SKM-1 treated with dmso at 0.1 percent for 144 hours (cell line): Measurements from ENCODE around the gene CDH4.
"Not testable (repeated sequence)": the region's sequence is repeated elsewhere in the genome, so short reads cannot be mapped to it uniquely, and the experiment has no call there.

Experiments
- DNase-seq: peaks from one replicate; lab custom pipeline; 2025; ENCODE audit not compliant: unreplicated experiment; lab: John Stamatoyannopoulos, UW

The CDH4 gene

DNA sequence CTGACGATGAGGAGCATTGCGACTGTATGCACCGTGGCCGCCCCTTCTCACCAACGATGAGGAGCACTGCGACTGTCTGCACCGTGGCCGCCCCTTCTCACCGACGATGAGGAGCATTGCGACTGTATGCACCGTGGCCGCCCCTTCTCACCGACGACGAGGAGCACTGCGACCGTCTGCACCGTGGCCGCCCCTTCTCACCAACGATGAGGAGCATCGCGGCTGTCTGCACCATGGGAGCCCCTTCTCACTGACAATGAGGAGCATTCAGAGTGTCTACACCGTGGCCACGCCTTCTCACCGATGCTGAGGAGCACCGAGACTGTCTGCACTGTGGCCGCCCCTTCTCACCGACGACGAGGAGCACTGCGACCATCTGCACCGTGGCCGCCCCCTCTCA is 692.9 kb downstream of the CDH4 start:
- DNase-seq: not testable (repeated sequence)

DNA sequence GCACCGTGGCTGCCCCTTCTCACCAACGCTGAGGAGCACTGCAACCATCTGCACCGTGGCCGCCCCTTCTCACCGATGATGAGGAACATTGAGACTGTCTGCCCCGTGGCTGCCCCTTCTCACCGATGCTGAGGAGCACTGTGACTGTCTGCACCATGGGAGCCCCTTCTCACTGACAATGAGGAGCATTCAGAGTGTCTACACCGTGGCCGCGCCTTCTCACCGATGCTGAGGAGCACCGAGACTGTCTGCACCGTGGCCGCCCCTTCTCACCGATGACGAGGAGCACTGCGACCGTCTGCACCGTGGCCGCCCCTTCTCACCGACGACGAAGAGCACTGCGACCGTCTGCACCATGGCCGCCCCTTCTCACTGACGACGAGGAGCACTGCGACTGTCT is 693.4 kb downstream of the CDH4 start:
- DNase-seq: not testable (repeated sequence)

DNA sequence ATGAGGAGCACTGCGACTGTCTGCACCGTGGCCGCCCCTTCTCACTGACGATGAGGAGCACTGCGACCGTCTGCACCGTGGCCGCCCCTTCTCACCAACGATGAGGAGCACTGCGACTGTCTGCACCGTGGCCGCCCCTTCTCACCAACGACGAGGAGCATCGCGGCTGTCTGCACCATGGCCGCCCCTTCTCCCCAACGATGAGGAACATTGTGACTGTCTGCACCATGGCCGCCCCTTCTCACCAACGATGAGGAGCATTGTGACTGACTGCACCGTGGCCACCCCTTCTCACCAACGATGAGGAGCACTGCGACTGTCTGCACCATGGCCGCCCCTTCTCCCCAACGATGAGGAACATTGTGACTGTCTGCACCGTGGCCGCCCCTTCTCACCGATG is 696.0 kb downstream of the CDH4 start:
- DNase-seq: not testable (repeated sequence)

DNA sequence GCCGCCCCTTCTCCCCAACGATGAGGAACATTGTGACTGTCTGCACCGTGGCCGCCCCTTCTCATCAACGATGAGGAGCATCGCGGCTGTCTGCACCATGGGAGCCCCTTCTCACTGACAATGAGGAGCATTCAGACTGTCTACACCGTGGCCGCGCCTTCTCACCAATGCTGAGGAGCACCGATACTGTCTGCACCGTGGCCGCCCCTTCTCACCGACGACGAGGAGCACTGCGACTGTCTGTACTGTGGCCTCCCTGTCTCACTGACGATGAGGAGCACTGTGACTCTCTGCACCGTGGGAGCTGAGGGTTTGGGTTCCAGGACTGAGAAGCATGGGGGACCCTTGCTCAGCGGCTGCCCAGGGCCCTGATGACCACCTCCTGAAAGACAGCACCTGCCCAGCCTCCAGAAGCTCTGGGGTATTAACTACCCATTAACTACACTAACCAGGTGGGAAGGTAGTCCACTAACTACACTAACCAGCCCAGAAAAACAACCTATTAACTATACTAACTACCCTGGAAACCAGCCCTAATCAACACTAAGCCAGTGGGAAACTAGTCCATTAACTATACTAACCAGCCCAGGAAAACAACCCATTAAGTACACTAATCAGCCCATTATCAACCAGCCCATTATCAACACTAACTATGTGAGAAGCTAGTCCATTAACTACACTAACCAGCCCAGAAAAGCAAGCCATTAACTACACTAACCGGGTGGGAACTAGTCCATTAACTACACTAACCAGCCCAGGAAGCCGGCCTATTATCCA is 696.7 kb downstream of the CDH4 start:
- DNase-seq: no peak

DNA sequence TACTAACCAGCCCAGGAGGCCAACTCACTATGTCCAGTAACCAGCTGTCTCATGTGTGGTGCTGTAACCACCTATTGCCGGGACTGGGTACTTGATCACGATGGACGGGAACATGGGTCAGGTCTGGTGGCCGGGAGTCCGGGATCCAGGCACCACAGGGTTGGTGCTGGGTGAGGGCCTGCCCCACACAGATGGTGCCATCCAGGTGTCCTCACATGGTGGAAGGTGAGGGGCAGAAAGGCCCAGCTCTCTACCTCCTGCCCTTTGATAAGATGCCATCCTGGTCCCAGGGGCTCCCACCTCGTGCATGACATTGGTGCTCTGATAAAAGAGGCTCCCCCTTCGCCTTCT is 697.3 kb downstream of the CDH4 start:
- no peak for DNase-seq

DNA sequence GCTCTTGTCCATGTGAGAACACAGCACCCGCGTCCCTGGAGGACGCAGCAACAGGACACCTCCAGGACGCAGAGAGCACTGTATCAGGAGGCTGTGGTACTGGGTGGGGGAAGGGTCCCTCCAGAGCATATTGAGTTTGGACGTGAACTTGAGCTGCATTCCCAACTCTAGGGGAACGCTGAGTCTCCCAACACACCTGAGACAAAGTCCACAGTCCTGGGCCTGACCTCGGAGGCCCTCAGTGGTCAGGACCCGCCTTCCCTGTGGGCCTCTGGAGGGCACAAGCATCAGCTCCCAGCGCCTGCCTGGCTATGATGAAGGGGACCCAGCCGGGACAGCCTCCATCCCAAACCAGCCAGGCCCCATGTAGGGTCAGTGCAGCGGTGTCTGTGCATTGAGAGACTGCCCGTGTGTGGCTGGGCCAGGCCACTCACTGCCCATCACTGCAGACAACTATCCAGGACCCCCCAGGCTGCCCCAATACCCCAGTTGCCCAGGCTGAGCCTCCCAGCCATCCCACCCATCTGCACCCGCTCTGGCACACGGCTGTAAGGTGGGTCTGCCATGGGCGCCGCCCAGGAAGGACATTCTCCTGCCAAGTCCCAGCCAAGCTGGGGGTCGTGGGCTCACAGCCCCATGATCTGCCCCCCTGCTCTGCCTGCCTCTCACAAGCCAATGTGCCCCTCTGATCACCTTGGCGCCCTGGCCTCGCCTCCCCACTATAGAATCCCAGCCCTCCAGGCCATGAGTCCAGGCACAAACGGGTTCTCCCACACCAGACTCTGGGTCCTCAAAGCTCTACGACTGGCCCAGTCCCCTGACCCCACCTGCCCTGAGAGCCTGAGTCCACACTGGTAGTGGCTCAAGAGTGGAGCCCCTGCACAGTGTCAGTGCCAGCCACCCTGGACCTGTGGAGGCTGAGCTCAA is 697.9 kb downstream of the CDH4 start:
- no peak for DNase-seq

DNA sequence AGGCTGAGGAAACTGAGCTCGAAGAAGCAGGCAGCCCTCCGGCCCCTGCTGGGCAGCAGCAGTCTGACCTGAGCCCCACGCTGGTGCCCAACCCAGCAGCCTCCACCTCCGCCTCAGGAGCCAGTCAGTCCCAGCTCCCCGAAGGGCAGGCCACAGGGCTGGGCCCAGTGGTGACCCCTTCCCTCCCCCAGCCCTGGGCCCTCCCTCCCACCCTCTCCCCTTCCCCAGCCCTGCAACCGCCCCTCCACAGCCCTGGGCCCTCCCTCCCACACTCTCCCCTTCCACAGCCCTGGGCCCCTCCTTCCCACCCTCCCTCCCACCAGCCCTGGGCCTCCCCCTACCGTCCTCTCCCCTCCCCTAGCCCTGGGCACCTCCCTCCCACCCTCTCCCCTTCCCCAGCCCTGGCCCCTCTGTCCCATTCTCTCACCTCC is 698.6 kb downstream of the CDH4 start:
- no peak for DNase-seq

DNA sequence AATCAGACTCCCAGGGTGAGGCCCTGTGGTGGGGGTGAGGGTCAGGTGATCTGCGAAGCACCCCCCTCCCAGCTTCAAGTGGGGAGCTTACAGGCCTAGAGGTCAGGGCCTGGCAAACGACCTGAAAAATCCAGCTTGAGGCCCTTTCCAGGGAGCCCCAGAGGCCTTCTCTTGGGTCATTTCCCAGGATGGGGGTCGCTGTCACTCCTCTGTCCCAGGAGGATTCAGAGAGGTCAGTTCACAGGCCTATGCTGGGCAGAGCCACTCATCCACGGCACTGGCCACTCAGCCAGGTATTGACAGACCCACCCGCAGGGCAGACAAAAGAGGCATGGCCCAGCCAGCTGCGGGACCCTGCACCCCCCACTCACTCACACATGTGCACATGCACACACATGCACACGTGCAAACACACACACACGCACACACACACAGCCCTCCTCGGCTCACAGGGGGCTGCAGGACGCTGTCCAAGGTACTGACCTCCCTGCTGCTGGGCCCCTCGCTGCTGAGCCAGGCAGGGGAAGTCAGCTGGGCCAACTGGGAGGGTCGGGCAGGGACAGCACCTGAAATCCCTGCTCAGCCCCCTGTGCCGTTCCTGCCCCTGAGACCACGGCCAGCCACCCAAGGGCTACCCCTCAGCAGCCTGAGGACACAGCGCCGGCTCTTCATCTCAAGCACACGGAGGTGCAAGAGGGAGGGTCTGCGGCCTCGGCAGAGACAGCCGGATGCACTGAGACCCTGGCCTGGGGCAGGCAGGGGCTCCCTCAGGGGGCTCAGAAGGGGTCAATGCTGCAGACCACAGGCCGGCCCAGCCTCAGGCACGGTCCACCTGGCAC is 699.9 kb downstream of the CDH4 start:
- no peak for DNase-seq

DNA sequence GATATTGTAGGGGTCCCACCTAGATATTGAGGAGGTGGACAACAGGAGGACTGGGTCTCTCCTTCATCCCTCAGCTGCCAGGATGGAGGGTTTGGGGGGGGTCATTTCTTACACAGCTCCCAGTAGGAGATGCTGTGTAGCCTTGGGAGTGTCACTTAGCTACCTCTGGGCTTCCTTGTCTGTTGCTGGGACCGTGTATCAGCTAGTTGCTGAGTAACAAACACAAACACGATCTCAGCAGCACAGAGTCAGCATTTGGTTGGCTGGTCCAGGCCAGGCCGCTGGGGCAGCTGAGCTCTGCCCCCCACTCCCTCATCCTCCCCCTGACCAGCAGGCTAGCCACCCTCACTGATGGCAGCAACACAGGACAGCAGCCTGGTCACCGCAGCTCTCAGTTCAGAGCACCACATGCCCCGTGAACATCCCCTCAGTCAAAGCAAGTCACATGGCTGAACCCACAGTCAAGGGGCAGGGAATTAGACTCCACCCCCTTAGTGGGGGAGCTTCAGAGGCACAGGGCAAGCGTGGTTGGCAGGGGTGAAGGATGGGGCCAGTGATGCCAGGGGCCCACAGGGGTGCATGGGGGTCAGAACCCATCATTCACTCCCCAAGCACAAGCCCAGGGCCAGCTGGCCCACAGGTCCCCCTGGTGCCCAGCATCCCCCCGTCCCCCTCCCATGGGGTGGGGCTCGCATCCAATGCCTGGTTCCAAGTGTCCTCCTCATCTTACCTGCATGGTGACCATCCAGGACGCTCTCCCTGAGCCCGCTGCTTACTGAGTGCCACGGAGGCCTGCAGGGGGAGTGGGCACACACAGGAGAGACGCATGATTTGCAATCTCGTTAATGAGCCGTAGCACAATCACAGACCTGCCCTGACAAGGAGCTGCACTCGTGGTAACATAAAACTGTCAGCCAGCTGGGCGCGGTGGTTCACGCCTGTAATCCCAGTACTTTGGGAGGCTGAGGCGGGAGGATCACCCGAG is 701.3 kb downstream of the CDH4 start:
- no peak for DNase-seq

DNA sequence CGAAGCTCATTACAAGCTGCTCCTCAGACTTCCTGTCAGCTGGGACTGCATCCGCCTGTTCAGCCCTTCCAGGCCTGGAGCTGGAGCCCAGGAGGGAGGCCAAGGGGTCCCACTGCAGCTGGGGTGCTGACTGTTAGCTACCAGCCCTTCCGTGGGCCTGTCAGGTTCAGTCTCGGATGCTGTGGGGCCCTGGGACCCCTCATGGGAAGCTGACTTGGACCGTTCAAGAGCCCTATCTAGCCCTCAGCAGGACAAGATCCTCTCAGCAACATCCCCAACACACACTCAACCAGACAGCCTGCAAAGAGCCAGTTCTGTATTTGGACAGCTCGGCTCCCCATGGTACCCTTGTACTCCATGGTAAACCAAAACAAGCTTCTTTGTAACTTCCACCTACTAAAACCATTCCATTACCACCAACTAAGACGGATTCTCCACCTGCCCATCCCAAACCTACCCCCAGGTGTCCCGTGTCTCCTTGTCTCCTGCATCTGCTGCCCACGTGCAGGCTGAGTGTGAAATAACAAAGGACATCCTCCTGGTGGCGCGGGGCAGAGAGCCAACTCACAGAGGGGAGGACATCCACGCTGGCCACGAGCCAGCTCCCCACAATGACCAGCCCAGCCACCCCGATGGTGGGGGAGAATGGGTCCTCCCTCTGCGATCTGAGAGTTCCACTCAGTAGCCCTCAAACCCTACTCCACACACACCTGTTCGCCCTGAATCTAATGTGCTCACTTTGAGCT is 702.4 kb downstream of the CDH4 start:
- no peak for DNase-seq

DNA sequence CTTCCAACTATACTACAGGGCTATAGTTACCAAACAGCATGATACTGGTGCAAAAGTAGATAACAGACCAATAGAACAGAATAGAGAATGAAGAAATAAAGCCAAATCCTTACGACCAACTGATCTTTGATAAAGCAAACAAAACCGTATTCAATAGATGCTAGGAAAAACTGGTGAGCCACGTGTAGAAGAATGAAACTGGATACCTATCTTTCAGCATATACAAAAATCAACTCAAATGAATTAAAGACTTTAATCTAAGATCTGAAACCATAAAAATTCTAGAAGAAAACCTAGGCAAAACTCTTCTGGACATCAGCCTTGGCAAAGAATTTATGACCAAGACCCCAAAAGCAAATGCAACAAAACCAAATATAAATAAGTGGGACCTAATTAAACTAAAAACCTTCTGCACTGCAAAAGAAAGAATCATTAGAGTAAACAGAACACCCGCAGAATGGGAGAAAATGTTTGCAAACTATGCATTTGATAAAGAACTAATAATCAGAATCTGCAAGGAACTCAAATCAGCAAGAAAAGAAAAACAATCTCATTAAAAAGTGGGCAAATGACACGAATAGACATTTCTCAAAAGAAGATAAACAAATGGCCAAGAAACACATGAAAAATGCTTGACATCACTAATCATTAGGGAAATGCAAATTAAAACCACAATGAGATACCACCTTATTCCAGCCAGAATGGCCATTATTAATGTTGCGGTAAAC is 703.8 kb downstream of the CDH4 start:
- no peak for DNase-seq

DNA sequence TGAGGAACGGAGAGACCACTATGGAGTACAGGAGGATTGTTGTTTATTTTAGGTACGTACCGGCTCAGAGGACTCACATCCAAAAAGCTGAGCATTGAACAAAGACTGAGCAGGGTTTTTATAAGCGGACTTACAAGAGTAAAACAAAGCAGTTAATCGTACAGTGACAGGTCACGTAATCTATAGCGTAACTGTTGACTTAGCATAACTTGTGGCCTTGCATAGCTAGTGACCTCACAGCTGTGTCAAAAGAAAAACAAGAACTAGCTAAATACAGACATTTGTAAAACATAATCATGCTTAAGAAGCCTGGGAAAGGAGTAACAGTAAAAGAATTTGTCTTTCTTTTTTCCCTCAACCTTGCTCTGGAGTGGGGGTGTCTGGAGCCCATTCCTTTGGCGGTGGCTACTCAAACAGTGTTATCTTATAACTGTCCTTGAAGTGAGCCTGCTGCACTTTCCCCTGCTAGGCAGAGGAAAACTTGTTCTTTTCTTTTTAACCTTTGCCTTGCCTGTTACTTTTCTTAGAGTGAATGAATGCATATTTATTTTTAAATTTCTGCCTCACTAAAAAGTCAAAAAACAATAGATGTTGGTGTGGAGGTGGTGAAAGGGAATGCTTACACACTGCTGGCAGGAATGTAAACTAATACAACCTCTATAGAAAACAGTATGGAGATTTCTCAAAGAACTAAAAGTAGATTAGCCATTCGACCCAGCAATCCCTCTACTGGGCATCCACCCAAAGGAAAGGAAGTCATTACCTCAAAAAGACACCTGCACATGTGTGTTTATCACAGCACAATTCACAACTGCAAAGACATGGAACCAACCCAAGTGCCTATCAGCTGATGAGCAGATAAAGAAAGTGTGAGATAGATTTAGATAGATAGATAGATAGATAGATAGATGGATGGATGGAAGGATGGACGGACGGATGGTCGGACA is 704.6 kb downstream of the CDH4 start:
- no peak for DNase-seq

DNA sequence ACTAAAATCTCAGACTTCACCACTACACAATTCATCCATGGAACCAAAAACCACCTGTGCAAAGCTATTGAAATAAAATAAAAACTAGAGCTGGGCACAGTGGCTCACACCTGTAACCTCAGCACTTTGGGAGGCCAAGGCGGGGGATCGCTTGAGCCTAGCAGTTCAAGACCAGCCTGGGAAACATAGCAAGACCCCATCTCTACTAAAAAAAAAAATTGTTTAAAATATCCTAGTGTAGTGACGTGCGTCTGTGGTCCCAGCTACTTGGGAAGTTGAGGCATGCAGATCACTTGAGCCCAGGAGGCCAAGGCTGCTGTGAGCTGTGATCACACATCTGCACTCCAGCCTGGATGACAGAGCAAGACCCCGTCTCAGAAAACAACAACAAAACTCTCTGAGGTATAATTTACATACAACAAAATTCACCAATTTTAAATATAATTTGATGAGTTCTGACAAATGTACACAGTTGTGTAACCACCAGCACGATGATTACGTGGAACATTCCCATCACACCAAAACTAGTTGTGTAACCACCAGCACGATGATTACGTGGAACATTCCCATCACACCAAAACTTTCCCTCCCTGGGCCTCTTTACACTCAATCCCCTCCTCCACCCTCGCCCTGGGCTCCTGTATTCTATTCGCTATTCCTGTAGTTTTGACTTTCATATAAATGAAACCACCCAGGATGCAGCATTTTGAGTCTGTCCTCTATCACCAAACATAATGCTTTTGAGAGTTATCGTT is 706.1 kb downstream of the CDH4 start:
- DNase-seq: no peak

DNA sequence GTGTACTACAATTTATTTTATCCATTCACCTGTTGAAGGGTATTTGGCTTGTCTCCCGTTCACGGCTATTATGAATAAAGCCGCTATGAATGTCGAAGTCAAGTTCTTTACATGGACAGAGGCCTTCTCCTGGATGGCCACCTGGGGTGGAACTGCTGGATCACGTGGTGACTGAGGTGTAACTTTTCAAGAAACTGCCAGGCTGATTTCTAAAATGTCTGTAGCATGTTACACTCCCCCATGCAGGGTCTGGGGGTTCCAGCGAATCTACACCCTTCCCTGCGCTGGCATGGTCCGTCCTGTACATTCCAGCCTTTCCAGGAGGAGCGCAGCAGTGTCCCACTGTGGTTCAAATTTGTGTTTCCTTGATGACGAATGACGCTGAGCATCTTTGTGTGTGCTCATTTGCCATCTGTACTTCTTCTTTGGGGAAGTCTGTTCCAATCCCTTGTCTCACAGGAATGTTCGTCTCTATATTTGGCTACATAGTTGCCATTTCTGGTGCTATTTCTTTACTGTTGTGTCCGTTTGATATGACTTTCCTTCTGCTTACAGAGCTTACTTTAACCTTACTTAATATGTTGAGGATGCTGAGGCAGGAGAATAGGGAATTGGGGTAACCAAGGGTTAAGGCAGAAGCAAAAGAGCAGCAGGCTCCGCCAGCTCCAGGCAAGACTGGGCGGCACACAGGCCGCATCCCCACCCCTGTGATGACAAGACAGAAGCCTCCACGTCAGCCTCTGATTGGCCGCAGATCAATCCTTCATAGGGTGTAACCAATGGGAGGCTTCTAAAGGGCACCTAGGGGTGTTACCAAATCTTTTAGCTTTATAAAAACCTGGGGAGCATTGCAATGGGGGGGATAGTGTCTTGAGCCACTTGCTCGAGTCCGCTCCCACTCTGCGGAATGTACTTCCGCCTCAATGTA is 707.0 kb downstream of the CDH4 start:
- DNase-seq: no peak

DNA sequence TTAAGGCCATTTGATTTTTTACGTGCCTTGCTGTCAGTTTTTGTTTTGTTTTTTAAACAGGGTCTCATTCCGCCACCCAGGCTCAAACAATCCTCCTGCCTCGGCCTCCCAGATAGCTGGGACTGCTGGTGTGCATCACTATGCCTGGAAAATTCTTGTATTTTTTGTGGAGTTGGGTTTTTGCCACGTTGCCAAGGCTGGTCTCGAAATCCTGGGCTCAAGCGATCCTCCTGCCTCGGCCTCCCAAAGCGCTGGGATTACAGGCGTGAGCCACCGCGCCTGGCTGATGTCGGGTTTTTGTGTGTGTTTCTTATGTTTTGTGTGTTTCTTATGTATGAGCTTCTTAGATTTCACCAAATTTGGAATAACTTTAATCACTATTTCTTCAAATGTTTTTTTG is 708.8 kb downstream of the CDH4 start:
- no peak for DNase-seq

DNA sequence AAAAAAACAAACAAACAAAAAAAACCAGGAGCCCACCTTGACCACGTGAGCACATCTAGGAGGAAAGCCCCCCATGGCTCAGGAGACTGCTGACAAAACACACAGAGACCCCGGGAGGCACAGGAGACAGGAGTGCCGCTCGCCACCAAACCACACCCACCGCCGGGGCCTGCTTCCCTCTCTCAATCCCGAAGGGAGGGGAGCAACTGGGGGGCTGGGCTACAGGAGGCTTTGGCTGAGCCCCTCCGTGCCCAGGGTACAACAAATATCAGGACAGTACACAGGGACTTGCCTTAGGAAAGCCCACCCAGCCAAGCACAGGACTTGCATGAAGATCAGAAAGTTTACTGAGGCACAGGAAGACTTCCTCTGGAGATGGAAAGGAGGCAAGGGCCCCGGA is 711.1 kb downstream of the CDH4 start:
- no peak for DNase-seq
